Ishikawa (cell line): Measurements from ENCODE around the gene MEF2C.

Experiments used
- CEBPB ChIP-seq: IDR thresholded peaks from 2 replicates; pipeline ENCODE4 v1.6.1; 2012
- CREB1 ChIP-seq: IDR thresholded peaks from 2 replicates; pipeline ENCODE4 v1.6.1; 2012; ENCODE audit warnings: low read depth
- EGR1 ChIP-seq: IDR thresholded peaks from 2 replicates; pipeline ENCODE4 v1.6.1; 2012
- EP300 ChIP-seq: IDR thresholded peaks from 2 replicates; pipeline ENCODE4 v1.6.1; 2012; ENCODE audit warnings: borderline replicate concordance
- FOXM1 ChIP-seq: IDR thresholded peaks from 2 replicates; pipeline ENCODE4 v1.6.1; 2012; ENCODE audit warnings: low read depth, borderline replicate concordance
- NFIC ChIP-seq: IDR thresholded peaks from 2 replicates; pipeline ENCODE4 v1.6.1; 2012
- RAD21 ChIP-seq: IDR thresholded peaks from 2 replicates; pipeline ENCODE4 v1.6.1; 2012; ENCODE audit warnings: low read depth
- TAF1 ChIP-seq: IDR thresholded peaks from 2 replicates; pipeline ENCODE4 v1.6.1; 2012; ENCODE audit warnings: low read depth, mild to moderate bottlenecking
- TCF12 ChIP-seq: IDR thresholded peaks from 2 replicates; pipeline ENCODE4 v1.6.1; 2012; ENCODE audit warnings: low read depth
- TEAD4 ChIP-seq: IDR thresholded peaks from 2 replicates; pipeline ENCODE4 v1.6.1; 2012
- YY1 ChIP-seq: IDR thresholded peaks from 2 replicates; pipeline ENCODE4 v1.6.1; 2012; ENCODE audit warnings: low read depth
- ZBTB7A ChIP-seq: IDR thresholded peaks from 2 replicates; pipeline ENCODE4 v1.6.1; 2012; ENCODE audit warnings: low read depth
- TF ChIP-seq, protein P1 (sequence below): IDR thresholded peaks from 2 replicates; pipeline ENCODE4 v1.6.1; 2012
- TF ChIP-seq, protein P2 (sequence below): IDR thresholded peaks from 2 replicates; pipeline ENCODE4 v1.6.1; 2012
- TF ChIP-seq, protein P3 (sequence below): IDR thresholded peaks from 2 replicates; pipeline ENCODE4 v1.6.1; 2012; ENCODE audit warnings: low read depth, mild to moderate bottlenecking

MEF2C gene

DNA sequence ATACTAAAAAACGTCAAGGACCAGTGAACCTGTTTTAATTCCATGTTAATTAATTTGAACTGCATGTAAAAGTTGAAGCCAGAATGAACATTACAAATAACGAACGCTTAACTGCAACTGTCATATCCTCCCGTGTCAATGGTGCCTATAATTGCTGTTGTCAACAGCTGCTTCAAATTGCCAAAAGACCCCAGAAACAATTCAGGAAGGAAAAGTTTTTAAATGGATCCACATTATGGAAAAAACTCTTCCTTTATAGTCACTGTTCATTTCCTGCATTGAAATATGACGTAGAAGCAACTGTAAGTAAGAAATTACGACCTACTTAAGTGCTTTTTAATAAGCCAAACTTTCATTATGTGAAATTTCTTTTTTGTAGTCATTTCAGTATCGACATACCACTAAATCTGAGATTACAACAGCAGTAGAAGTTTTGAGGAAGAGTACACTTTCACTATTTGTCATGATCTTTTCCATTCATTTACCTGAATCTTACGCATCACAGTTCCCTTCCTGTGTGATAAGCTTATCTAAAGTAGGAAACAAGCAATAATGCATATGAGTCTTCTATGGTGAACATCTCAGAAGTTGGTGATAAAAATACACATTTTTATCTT lies 37.8 kb downstream of the MEF2C start:
- TF ChIP-seq TCF12 (no peak), FOXM1 (no peak), CEBPB (no peak), YY1 (no peak), EP300 (no peak), TAF1 (no peak)
- TF ChIP-seq, protein P1, sequence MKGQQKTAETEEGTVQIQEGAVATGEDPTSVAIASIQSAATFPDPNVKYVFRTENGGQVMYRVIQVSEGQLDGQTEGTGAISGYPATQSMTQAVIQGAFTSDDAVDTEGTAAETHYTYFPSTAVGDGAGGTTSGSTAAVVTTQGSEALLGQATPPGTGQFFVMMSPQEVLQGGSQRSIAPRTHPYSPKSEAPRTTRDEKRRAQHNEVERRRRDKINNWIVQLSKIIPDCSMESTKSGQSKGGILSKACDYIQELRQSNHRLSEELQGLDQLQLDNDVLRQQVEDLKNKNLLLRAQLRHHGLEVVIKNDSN = no peak
- TF ChIP-seq, protein P2, sequence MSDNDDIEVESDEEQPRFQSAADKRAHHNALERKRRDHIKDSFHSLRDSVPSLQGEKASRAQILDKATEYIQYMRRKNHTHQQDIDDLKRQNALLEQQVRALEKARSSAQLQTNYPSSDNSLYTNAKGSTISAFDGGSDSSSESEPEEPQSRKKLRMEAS = no peak
- TF ChIP-seq, protein P3, sequence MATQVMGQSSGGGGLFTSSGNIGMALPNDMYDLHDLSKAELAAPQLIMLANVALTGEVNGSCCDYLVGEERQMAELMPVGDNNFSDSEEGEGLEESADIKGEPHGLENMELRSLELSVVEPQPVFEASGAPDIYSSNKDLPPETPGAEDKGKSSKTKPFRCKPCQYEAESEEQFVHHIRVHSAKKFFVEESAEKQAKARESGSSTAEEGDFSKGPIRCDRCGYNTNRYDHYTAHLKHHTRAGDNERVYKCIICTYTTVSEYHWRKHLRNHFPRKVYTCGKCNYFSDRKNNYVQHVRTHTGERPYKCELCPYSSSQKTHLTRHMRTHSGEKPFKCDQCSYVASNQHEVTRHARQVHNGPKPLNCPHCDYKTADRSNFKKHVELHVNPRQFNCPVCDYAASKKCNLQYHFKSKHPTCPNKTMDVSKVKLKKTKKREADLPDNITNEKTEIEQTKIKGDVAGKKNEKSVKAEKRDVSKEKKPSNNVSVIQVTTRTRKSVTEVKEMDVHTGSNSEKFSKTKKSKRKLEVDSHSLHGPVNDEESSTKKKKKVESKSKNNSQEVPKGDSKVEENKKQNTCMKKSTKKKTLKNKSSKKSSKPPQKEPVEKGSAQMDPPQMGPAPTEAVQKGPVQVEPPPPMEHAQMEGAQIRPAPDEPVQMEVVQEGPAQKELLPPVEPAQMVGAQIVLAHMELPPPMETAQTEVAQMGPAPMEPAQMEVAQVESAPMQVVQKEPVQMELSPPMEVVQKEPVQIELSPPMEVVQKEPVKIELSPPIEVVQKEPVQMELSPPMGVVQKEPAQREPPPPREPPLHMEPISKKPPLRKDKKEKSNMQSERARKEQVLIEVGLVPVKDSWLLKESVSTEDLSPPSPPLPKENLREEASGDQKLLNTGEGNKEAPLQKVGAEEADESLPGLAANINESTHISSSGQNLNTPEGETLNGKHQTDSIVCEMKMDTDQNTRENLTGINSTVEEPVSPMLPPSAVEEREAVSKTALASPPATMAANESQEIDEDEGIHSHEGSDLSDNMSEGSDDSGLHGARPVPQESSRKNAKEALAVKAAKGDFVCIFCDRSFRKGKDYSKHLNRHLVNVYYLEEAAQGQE = no peak

DNA sequence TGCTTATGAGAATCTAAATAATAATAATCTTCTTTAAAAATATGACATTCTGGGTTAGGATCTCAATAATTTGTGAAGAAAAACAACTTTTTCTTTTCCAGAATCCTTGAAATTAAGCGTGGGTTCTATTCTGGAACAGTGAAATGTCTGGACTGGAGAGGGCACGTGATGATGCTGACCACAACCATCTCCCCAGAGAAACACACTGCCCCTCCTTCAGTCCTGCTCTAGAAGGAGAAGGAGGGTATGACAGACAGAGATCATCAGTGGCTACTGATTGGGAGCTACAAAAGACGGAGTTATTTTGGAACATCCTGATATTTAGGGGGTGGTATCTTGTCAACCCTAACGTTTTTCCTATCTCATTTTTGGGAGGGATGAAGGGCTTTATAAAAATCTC lies 40.2 kb downstream of the MEF2C start:
- no peak for TF ChIP-seq TCF12
- TF ChIP-seq NFIC = no peak
- no peak for TF ChIP-seq YY1
- TF ChIP-seq EP300 = no peak
- no peak for TF ChIP-seq ZBTB7A
- TF ChIP-seq, protein P2 = no peak
- TF ChIP-seq TAF1 = no peak
- TF ChIP-seq CEBPB = no peak
- TF ChIP-seq EGR1 = no peak
- no peak for TF ChIP-seq FOXM1
- TF ChIP-seq, protein P3 = no peak
- TF ChIP-seq RAD21 = no peak
- no peak for TF ChIP-seq TEAD4

DNA sequence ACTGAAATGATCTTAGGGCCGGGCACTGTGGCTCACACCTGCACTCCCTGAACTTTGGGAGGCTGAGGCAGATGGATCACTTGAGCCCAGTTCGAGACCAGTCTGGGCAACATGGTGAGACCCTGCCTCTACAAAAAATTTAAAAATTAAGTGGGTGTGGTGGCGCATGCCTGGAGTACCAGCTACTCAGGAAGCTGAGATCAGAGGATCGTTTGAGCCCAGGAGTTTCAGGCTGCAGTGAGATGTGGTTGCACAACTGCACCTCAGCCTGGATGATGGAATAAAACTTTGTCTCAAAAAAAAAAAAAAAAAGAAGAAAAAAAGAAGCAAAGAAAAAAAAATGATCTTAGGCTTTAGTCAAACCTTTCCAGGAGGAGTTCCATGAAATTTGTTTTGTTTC lies 41.8 kb downstream of the MEF2C start:
- TF ChIP-seq EGR1 (no peak), ZBTB7A (no peak), TEAD4 (no peak), RAD21 (no peak), CREB1 (no peak), FOXM1 (no peak), TAF1 (no peak), YY1 (no peak), TCF12 (no peak), NFIC (no peak)
- TF ChIP-seq, protein P1 = no peak
- TF ChIP-seq, protein P2 = no peak

DNA sequence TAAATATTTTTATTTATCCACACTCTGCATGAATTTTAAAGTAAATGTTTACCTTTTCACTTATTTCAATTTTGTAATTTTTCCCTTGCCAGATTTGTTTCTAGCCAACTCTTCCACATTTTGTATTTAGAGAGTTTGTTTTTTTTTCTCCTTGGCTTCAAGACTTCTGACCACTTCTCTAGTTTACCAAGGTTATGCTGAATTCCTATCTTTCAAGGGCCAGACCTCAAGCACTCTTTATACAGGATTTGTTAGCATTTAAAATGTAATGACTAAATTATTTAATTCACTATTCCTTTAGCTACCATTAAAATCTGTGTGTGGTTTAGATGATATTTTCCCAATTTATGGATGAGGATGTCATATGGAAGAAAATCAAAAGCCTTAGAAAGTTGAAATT lies 42.5 kb downstream of the MEF2C start:
- TF ChIP-seq RAD21 = no peak
- no peak for TF ChIP-seq TAF1
- no peak for TF ChIP-seq YY1
- no peak for TF ChIP-seq TCF12
- no peak for TF ChIP-seq EGR1
- no peak for TF ChIP-seq FOXM1
- TF ChIP-seq, protein P2 = no peak
- TF ChIP-seq TEAD4 = no peak
- TF ChIP-seq, protein P1 = no peak
- TF ChIP-seq NFIC = no peak
- TF ChIP-seq ZBTB7A = no peak

DNA sequence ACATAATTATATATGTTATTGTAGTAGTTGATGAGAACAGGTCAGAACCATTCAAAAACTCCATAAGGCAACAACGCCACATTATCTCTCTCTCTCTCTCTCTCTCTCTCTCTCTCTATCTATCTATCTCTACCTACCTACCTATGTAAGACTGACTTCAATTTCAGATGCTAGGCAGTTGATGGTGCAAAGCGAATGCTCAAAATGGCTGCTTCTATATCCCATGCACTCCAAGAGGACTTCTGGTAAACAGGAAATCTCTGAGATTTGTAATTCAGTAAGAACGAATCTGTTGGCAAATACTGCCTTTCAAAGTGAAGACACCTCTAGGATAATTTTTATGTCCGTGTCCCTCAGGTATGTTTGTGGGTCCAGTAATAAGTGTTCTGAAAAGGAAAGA lies 43.7 kb downstream of the MEF2C start:
- TF ChIP-seq, protein P2 = no peak
- TF ChIP-seq YY1 (no peak), TAF1 (no peak), EP300 (no peak), EGR1 (no peak), CREB1 (no peak)
- TF ChIP-seq, protein P3 = no peak
